ENCODE data around the gene CEP20. TPM values are rescaled to one million over a fixed set of nuclear protein-coding genes. Genes with fewer than 3 reads are reported as not detected.
"Not testable (repeated sequence)": the region's sequence is repeated elsewhere in the genome, so short reads cannot be mapped to it uniquely, and the experiment has no call there.

The CEP20 gene
- total and polyA plus RNA-seq, 2 experiments from 2014 or later, result 20.5 to 39.8 TPM

- Histone ChIP-seq H4K20me1 (ENCODE audit: insufficient read depth, poor library complexity, severe bottlenecking) (no peaks in the 10 kb centered on the region), H3K4me2 (no peak overlapping the region)
Measured at GRCh38 chr16:15924996-15925395, 36.6 kb upstream of the CEP20 start.

GRCh38 chr16:15919331-15919730 is 30.9 kb upstream of the CEP20 start:
- Histone ChIP-seq H3K9me3 (ENCODE audit: low read depth) (no peaks in the 10 kb centered on the region), H3K27me3 (no peaks in the 10 kb centered on the region), H3K9me2 (replicated peaks; ENCODE audit: insufficient read depth) (no peaks in the 10 kb centered on the region), H3K36me3 (replicated peaks; ENCODE audit: insufficient read depth, low read depth) (no peaks in the 10 kb centered on the region), H3K79me2 (no peaks in the 10 kb centered on the region), H3K27ac (no peak overlapping the region), H4K20me1 (ENCODE audit: insufficient read depth, poor library complexity, severe bottlenecking) (no peaks in the 10 kb centered on the region), H2AFZ (no peak overlapping the region), H3K4me1 (ENCODE audit: insufficient read depth) (no peaks in the 10 kb centered on the region), H3K4me2 (no peak overlapping the region), H3K4me3 (no peak overlapping the region)
- WGBS (ENCODE audit: low lambda C conversion rate, missing lambda C conversion rate), result 93% methylated on average over 6 of the region's 6 CpGs
- no peak for TF ChIP-seq EZH2phosphoT487 (IDR thresholded peaks at IDR 0.05; ENCODE audit: low read depth, severe bottlenecking, unreplicated experiment)
- TF ChIP-seq EZH2 (IDR thresholded peaks at IDR 0.05; ENCODE audit: borderline replicate concordance), result no peak
- no peak for TF ChIP-seq CTCF (IDR thresholded peaks at IDR 0.05; ENCODE audit: poor library complexity)
- DNase-seq (ENCODE audit: low spot score), result no peak

More at GRCh38 chr16:15924996-15925395, 36.6 kb upstream of the CEP20 start:
- Histone ChIP-seq H3K4me3 (no peak overlapping the region), H3K9me3 (ENCODE audit: low read depth) (no peaks in the 10 kb centered on the region), H3K27ac (no peak overlapping the region), H3K4me1 (ENCODE audit: insufficient read depth) (no peaks in the 10 kb centered on the region), H3K79me2 (no peaks in the 10 kb centered on the region), H3K36me3 (replicated peaks; ENCODE audit: insufficient read depth, low read depth) (no peaks in the 10 kb centered on the region), H3K9me2 (replicated peaks; ENCODE audit: insufficient read depth) (no peaks in the 10 kb centered on the region), H3K27me3 (no peaks in the 10 kb centered on the region), H2AFZ (no peak overlapping the region)
- no peak for TF ChIP-seq EZH2phosphoT487 (IDR thresholded peaks at IDR 0.05; ENCODE audit: low read depth, severe bottlenecking, unreplicated experiment)
- TF ChIP-seq CTCF (IDR thresholded peaks at IDR 0.05; ENCODE audit: poor library complexity), result no peak
- no peak for TF ChIP-seq EZH2 (IDR thresholded peaks at IDR 0.05; ENCODE audit: borderline replicate concordance)
- WGBS (ENCODE audit: low lambda C conversion rate, missing lambda C conversion rate), result 96% methylated on average over 13 of the region's 13 CpGs
- DNase-seq (ENCODE audit: low spot score), result no peak

GRCh38 chr16:15918314-15918713 is 29.9 kb upstream of the CEP20 start:
- H4K20me1 ChIP-seq (ENCODE audit: insufficient read depth, poor library complexity, severe bottlenecking); H3K79me2 ChIP-seq; H3K36me3 ChIP-seq (replicated peaks; ENCODE audit: insufficient read depth, low read depth); H3K27ac ChIP-seq; H3K4me2 ChIP-seq; H3K9me3 ChIP-seq (ENCODE audit: low read depth); H3K4me1 ChIP-seq (ENCODE audit: insufficient read depth); H2AFZ ChIP-seq; H3K9me2 ChIP-seq (replicated peaks; ENCODE audit: insufficient read depth); H3K27me3 ChIP-seq; DNase-seq (ENCODE audit: low spot score); H3K4me3 ChIP-seq: not testable (repeated sequence)
- WGBS (ENCODE audit: low lambda C conversion rate, missing lambda C conversion rate), result 94% methylated on average over 3 of the region's 3 CpGs

- Histone ChIP-seq H4K20me1 (ENCODE audit: insufficient read depth, poor library complexity, severe bottlenecking) (no peaks in the 10 kb centered on the region), H3K79me2 (no peaks in the 10 kb centered on the region), H3K9me3 (ENCODE audit: low read depth) (no peaks in the 10 kb centered on the region), H3K9me2 (replicated peaks; ENCODE audit: insufficient read depth) (no peaks in the 10 kb centered on the region), H3K4me1 (ENCODE audit: insufficient read depth) (no peaks in the 10 kb centered on the region), H2AFZ (no peak overlapping the region), H3K36me3 (replicated peaks; ENCODE audit: insufficient read depth, low read depth) (no peaks in the 10 kb centered on the region), H3K4me3 (no peak overlapping the region), H3K4me2 (no peak overlapping the region), H3K27me3 (no peaks in the 10 kb centered on the region), H3K27ac (no peak overlapping the region)
- 84% methylated on average over 8 of the region's 8 CpGs for WGBS (ENCODE audit: low lambda C conversion rate, missing lambda C conversion rate)
- no peak for DNase-seq (ENCODE audit: low spot score)
- TF ChIP-seq EZH2 (IDR thresholded peaks at IDR 0.05; ENCODE audit: borderline replicate concordance), result no peak
- no peak for TF ChIP-seq CTCF (IDR thresholded peaks at IDR 0.05; ENCODE audit: poor library complexity)
- no peak for TF ChIP-seq EZH2phosphoT487 (IDR thresholded peaks at IDR 0.05; ENCODE audit: low read depth, severe bottlenecking, unreplicated experiment)
Measured at GRCh38 chr16:15916323-15916722, 27.9 kb upstream of the CEP20 start.
